TTC549 (cell line): ENCODE results near the gene TEDDM1.

Experiments
- FAIRE-seq: peaks from 2 replicates; lab custom pipeline; 2012; peaks lifted over from hg19 to GRCh38; lab: Jason Lieb, UNC

Gene TEDDM1

DNA sequence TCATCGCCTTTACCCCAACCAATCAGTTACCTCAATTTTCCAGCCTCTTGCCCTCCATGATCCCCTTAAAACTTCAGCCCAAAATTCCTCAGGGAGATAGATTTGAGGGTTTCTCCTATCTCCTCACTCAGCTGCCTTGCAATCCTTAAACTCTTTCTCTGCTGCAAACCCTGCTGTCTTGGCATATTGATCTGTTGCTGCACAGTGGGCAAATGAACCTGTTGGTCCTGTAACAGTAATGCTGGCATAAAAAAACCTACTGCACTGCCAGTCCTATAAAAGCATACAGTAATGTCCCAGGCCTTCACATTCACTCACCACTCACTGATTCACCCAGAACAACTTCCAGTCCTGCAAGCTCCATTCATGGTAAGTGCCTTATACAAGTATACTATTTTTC is 5.1 kb upstream of the TEDDM1 start:
- FAIRE-seq = no peak

- no peak for FAIRE-seq
These were observed 4.3 kb upstream of the TEDDM1 start for GRCh38 chr1:182404781-182405180.

GRCh38 chr1:182397653-182398393 is 2.6 kb downstream of the TEDDM1 start:
- no peak for FAIRE-seq

DNA sequence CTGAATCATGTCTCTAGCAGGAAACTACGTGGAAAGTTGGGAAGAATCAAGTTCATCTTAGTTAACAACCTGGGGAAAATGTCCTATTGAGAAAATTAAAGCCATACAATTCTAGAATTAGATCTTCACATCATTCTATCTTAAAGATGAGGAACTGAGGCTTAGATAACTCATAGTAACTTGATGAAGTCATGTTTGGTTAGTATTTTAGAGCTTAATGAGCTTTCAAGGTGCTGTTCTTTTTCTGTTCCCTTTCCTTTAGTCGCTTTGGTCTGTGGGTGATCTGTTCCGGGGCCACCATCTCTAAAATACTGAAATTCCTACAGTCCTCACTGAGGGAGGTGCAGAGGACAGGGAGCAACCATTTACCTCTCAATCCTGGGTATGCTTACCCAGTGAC is 4.6 kb downstream of the TEDDM1 start:
- no peak for FAIRE-seq

DNA sequence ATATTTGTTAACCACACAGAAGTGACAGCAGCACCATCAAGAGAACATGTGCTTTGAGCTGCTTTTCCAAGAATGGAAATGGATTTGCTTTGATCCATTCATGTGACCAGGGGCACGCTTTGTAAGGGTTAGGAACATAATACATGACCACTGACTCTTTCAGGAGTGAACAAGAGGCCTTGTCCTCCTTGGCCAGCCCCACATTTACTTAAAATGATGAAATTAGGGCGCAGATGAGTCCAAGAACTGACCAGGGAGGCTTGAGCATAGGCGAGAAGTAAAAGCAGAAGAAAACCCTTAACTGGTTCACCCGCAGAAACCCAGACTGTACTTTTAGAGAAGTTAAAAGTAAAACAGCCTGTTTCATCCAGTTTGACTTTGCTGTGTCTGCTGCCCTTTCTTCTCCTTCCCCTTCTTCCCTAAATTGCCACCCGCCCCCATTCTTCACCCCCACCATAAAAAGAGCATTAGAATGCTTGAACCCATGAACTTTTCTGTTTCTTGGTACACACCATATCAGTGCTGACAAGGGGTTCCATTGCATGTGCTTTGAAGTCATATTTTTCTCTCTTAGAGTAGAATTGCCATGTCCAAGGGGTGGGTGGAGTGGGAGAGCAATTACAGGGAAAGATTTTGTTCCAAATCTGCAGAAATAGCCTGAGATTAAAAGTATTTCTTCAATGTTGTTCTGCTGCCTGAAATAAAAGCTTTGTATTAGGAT is 6.3 kb downstream of the TEDDM1 start:
- no peak for FAIRE-seq

DNA sequence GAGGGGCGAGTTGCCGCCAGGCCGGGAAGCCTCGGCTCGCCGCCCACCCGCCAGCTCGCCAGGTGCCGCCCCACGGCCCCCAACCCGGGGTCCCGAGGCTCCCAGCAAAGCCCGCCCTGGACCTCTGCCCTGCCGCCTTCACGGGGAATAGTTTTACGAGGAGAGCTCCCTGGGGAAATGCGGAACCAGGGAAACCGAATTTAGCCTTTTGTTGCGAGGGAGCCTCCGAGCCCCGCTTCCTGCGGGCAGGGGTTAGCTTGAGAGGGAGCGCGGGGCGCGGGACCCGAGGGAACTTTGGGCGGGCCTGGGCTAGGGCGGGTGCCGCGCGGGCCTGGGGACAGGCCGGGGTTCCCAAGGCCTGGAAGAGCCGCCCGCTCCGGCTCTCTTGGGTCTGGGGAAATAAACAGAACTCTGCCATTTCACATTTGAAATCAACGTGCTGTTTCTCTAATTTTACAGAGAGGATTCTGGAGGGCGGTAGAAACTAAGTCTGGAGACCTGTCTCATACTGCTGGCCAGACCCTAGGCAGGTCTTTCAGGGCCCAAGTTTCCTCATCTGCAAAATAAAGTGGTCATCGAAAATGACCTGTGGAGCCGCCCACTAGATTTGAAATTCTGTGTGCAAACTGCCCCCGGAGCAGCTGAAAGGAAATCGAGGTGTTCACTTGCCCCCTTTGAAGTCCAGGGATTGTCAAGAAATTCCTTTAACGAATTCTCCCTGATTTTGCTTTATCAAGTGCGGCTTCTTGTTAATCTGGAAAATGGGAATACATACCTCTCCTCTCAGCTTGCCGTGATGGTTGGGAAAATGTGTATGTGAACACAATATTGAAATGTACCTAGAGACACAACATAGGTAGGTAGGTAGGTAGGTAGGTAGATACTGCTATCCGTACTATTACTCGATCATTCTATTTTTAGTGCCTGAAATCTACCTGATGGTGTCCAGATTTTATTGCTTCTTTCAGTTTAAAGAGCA is 8.1 kb downstream of the TEDDM1 start:
- no peak for FAIRE-seq

GRCh38 chr1:182391362-182392049 is 9.0 kb downstream of the TEDDM1 start, which contains the start of gene GLUL:
GLUL (minus strand) TSS chr1:182391790; CDS start chr1:182388737, 3,053 bp downstream.
- FAIRE-seq = no peak

GRCh38 chr1:182391028-182391361 is 9.5 kb downstream of the TEDDM1 start:
- no peak for FAIRE-seq

GRCh38 chr1:182389619-182390047 is 10.8 kb downstream of the TEDDM1 start:
- no peak for FAIRE-seq

DNA sequence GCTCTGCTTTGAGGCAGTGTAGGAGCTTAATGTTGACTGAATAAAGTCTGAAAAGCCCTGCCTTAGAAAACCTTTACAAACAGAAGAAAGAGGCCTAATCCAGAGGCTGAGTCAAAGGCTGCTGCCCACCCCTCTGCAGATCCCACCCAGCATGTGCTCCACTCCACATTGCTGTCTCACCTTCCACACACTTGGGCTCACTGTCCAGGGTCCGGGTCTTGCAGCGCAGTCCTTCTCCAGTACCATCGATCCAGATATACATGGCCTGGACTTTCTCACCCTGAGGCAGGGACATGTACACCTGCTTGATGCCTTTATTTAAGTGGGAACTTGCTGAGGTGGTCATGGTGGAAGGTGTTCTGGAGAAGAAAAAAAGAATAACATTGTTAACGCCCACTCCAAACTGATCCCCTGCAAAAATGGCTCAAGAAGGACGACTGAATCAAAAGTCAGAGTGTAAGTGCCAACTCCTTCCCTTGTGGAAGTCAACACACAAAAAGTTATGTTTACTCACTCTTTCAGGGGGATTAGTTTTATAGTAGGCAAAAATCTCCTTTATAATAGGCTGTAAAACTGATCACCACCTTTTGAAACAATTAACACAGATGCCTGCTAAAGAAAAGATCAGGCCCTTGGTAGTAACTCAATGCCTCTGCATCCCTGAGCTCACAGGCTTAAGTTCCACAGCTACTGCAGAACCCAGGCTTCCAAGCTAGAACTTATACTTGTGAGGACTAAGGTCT is 11.9 kb downstream of the TEDDM1 start:
- FAIRE-seq = no peak

- no peak for FAIRE-seq
These were observed 12.9 kb downstream of the TEDDM1 start for GRCh38 chr1:182387566-182387965.

- no peak for FAIRE-seq
These were observed 13.5 kb downstream of the TEDDM1 start for GRCh38 chr1:182386980-182387379.

GRCh38 chr1:182385885-182386853 is 14.3 kb downstream of the TEDDM1 start:
- no peak for FAIRE-seq

GRCh38 chr1:182384387-182384960 is 16.0 kb downstream of the TEDDM1 start:
- FAIRE-seq = no peak

DNA sequence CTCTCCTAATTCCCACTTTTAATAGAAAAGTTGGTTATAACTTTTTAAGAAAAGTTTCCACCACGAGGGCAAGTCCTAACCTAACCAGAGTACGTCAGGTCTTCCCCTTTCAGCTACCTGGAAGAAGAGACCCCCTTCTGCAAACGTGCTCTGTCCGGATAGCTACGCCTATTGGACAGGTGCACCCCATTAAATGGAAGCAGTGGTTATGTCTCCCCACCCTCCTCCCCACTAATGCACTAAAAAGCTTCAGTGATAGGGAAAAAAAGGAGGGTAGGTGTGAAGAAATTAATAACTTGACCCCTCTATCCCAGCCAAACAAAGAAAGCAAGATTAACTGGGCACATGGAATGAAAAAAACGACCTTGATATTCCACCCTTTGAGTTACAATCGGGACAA is 16.5 kb downstream of the TEDDM1 start:
- FAIRE-seq = no peak

DNA sequence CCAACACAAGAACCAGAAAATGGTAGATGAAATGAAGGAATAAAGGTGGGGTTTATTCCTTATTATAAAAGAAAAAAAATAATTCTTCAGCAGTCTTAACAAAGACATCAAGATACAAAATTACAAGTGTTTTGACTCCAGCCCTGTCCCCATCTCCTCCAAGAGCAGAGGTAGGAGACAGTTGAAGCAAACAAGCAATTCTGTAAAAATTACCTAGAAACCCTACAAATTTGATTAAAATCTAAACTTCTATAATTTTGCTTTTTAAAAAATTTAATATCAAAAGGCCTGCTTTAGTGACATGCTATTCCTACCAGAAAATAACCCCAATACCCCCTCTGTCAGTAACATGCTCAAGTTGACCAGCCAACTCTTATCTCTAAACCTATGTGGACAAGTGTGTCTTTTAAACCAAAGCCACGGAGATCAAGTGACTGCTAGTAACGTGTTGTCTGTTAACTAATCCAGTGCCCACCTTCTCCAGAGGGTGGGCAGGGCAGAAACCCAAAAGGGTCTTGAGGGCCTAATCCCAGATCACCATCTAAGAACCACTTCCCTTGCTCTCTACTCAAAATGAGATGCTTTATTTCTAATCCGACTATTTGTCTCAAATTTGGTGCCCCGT is 17.3 kb downstream of the TEDDM1 start:
- no peak for FAIRE-seq

DNA sequence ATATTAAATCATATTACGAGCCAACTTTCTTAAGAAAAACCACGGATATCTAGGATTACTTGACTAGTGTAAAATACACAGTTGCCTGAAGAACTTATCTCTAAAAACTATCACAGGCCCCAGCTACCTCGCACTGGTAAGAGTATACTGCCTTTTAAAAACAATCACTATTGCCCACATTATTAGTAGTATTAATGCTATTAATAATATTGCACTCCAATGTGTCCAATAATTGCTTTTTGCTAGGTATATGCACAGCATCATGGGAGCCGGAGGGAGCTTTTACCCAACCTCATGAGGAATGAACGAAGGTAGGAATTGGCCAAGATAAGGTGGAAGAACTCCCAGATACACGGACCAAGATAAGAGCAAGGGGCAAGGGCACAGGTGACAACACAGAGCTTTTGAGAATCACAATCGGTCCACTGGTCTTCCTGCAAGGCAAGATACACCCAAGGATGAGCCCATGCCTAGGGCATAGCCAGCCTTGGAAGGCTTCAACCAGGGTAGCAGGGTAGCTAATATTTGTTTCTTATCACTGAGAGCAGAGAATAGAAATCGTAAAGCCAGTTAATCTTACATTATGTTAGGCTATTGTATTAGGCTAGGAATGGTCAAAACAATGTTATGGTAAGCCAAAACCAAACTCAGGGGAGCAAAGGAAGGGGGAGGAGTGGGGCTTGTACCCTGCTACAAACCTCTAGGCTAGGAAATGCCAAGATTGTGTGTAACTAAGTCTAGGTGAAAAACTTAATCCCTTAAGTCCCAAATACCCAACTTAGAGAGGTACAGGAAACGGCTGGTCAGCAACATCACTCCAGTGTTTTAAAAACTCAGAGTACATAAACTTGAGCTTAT is 18.3 kb downstream of the TEDDM1 start:
- FAIRE-seq = no peak

DNA sequence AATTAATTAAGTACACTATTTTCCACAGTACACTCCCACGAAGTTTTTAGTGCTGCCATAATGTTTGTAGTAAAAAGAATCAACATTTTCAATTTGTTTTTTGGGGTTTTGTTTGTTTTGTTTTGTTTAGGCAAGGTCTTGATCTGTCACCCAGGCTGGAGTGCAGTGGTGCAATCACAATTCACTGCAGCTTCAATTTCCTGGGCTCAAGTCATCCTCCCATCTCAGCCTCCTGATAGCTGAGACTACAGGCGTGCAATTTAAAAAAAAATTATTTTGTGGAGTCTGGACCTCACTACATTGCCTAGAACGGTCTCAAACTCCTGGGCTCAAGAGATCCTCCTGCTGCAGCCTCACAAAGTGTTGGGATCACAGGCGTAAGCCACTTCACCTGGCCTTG is 20.3 kb downstream of the TEDDM1 start:
- FAIRE-seq = no peak
